Transverse colon (tissue), 4 donors: ENCODE results near the gene JAKMIP1.

Experiments used
- CTCF ChIP-seq, 5 experiments: fragments of 200-600 bp in 3 of 5; fragments of 450-650 bp in 2 of 5; sonication (generic) in 3 of 5; IDR thresholded peaks; 1 replicate in 2 of 5; 2 replicates in 3 of 5; pipeline ENCODE4 v1.5.1; 2016 to 2017; ENCODE audit warnings: antibody characterized with exemption in 5 of 5, inconsistent platforms in 3 of 5, mild to moderate bottlenecking in 2 of 5, moderate library complexity in 1 of 5
- EP300 ChIP-seq: sonication (generic); formaldehyde crosslinking; IDR thresholded peaks from one replicate; pipeline ENCODE4 v1.6.1; 2017; ENCODE audit warnings: antibody characterized with exemption, low read depth
- POLR2A ChIP-seq: fragments of 450-650 bp; IDR thresholded peaks from one replicate; pipeline ENCODE4 v1.6.1; 2016; ENCODE audit warnings: antibody characterized with exemption, mild to moderate bottlenecking, moderate library complexity
- POLR2AphosphoS5 ChIP-seq, 3 donors: sonication (generic); formaldehyde crosslinking; IDR thresholded peaks; one replicate each; pipeline ENCODE4 v1.6.1; 2016; ENCODE audit warnings: antibody characterized with exemption in 3 of 3

- no peak for TF ChIP-seq EP300
- no peak for TF ChIP-seq CTCF (IDR thresholded peaks at IDR 0.05)
- no peak for TF ChIP-seq POLR2A
- TF ChIP-seq POLR2AphosphoS5 (IDR thresholded peaks at IDR 0.05), result no peak
Measured at GRCh38 chr4:6022607-6023288, 177.6 kb downstream of the JAKMIP1 start.
